Chondrocyte (in vitro differentiated cells): ENCODE results near the gene RPUSD4. TPM values are rescaled to one million over a fixed set of nuclear protein-coding genes. Genes with fewer than 3 reads are reported as not detected.
A peak's percentile ranks its signal among the peaks of the same experiment; 100 is the strongest.

Source experiments
- DNase-seq: peaks from one replicate; pipeline ENCODE4 v3.0.0; 2021; ENCODE audit warnings: mixed read lengths, low spot score
- H3K27ac Mint-ChIP-seq: one replicate; pipeline ENCODE4 v1.8.0; 2021; ENCODE audit warnings: mild to moderate bottlenecking, moderate library complexity, mixed read lengths; ENCODE audit not compliant: unreplicated experiment
- H3K27me3 Mint-ChIP-seq: 2 replicates; pipeline ENCODE4 v1.8.0; 2021; ENCODE audit warnings: low read depth, mixed read lengths
- H3K36me3 Mint-ChIP-seq: 2 replicates; pipeline ENCODE4 v1.8.0; 2021; ENCODE audit warnings: low read depth, mixed read lengths
- H3K4me1 Mint-ChIP-seq: 2 replicates; pipeline ENCODE4 v1.8.0; 2021; ENCODE audit warnings: low read depth, mild to moderate bottlenecking, mixed read lengths
- H3K4me3 Mint-ChIP-seq: one replicate; pipeline ENCODE4 v1.8.0; 2021; ENCODE audit warnings: mild to moderate bottlenecking, moderate library complexity, mixed read lengths; ENCODE audit not compliant: unreplicated experiment
- H3K9me3 Mint-ChIP-seq: 2 replicates; pipeline ENCODE4 v1.8.0; 2021; ENCODE audit warnings: low read depth, mixed read lengths
- total RNA-seq: library from RNA; stranded (reverse); gene quantifications from 3 replicates; pipeline ENCODE4 v1.2.1, GENCODE V29; 2021
- TF ChIP-seq, protein P1 (sequence below): fragments of 200-600 bp; sonication (generic); IDR thresholded peaks from 2 replicates; pipeline ENCODE4 v1.5.0; 2021; ENCODE audit warnings: antibody characterized with exemption, mild to moderate bottlenecking, moderate library complexity

The RPUSD4 gene
- total RNA-seq, 1 donor from 2014 or later = 16.2 TPM

GRCh38 chr11:126153972-126154371 lies 57.5 kb downstream of the RPUSD4 start:
- DNase-seq = no peak
- H3K9me3 Mint-ChIP-seq = peaks cover 8% of the 10 kb centered on the region
- H3K36me3 Mint-ChIP-seq = peaks cover 4% of the 10 kb centered on the region
- peaks cover 23% of the 10 kb centered on the region for H3K4me1 Mint-ChIP-seq
- TF ChIP-seq, protein P1, sequence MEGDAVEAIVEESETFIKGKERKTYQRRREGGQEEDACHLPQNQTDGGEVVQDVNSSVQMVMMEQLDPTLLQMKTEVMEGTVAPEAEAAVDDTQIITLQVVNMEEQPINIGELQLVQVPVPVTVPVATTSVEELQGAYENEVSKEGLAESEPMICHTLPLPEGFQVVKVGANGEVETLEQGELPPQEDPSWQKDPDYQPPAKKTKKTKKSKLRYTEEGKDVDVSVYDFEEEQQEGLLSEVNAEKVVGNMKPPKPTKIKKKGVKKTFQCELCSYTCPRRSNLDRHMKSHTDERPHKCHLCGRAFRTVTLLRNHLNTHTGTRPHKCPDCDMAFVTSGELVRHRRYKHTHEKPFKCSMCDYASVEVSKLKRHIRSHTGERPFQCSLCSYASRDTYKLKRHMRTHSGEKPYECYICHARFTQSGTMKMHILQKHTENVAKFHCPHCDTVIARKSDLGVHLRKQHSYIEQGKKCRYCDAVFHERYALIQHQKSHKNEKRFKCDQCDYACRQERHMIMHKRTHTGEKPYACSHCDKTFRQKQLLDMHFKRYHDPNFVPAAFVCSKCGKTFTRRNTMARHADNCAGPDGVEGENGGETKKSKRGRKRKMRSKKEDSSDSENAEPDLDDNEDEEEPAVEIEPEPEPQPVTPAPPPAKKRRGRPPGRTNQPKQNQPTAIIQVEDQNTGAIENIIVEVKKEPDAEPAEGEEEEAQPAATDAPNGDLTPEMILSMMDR = no peak
- no peak overlapping the region for H3K27ac Mint-ChIP-seq
- H3K27me3 Mint-ChIP-seq = peaks cover 3% of the 10 kb centered on the region
- no peak overlapping the region for H3K4me3 Mint-ChIP-seq

DNA sequence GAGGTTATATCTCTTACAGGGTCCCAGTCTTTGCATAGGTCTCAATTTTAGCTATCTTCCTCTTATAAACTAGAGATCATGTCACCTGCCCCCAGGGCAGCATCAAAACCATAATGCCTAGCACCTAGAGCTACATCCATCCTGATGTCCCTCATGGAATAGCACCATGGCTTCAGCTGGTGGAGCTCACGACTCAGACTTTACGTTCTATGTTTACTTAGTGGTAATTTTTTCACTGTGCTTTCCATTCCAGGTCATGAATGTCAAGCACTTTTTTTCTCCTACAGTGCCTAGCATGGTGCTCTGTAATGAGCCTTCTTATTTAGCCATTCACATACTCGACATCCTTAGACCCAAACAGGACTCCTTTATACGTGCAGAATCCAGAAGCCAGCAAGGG lies 58.4 kb downstream of the RPUSD4 start:
- Mint-ChIP-seq H3K27ac (no peak overlapping the region), H3K36me3 (peaks cover 4% of the 10 kb centered on the region), H3K4me1 (peaks cover 26% of the 10 kb centered on the region), H3K27me3 (peaks cover 3% of the 10 kb centered on the region), H3K9me3 (peaks cover 8% of the 10 kb centered on the region), H3K4me3 (no peak overlapping the region)
- TF ChIP-seq, protein P1 = no peak
- DNase-seq = no peak

DNA sequence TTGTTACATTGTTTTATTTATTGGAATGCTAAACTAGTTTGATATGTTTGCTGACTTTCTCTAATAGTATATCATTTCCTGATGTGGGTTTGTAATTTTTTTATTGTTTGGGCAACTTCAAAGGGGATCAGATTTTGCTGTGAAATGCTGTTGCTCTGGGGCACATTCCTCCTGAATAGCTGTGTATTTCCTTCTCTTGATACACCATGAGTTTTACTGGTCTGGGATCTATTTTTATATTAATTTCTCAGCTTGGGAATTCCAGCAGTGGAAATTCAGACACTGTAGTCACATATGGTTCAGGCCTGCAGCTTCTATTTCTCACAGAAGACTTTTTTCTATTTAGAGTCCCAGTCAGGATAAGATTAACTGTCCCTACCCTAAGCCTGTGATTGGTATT lies 58.9 kb downstream of the RPUSD4 start:
- Mint-ChIP-seq H3K27ac (peak overlapping the region; percentile 64), H3K4me1 (peaks cover 26% of the 10 kb centered on the region), H3K9me3 (peaks cover 8% of the 10 kb centered on the region), H3K4me3 (no peak overlapping the region), H3K27me3 (peaks cover 3% of the 10 kb centered on the region), H3K36me3 (peaks cover 4% of the 10 kb centered on the region)
- DNase-seq = no peak
- TF ChIP-seq, protein P1 = no peak

DNA sequence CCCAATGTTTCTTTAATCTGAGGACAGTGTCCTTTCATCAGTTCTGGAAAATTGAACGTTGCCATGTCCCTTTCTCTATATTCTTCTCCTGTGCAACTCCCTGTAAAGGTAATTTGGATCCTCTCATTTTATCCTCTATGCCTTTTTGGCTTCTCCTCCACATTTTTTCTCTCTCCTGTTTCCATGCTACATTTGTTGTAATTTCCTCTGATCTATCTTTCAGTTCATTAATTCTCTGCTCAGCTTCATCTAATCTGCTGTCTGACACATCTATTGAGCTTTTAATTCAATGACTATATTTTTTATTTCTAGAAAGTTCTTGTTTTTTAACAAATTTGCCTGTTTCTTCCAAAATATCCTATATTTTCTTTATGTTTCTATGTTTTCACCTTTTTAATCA lies 59.3 kb downstream of the RPUSD4 start:
- Mint-ChIP-seq H3K4me1 (peaks cover 26% of the 10 kb centered on the region), H3K27me3 (peaks cover 3% of the 10 kb centered on the region), H3K36me3 (peaks cover 4% of the 10 kb centered on the region), H3K4me3 (no peak overlapping the region), H3K9me3 (peaks cover 8% of the 10 kb centered on the region), H3K27ac (peak overlapping the region; percentile 64)
- TF ChIP-seq, protein P1 = no peak
- DNase-seq = no peak

Other genes with a start within 250 kb of the RPUSD4 start
- gene CDON, start 148.8 kb downstream of the RPUSD4 start, total RNA-seq = 17.6 to 26.8 TPM (median 19.9 TPM) in 3 replicates
- 23.2 to 25.9 TPM (median 24.3 TPM) in 3 replicates for gene FAM118B, start 132 bp upstream of the RPUSD4 start, total RNA-seq
- gene SRPRA, start 57.2 kb upstream of the RPUSD4 start, total RNA-seq = 108 to 144 TPM (median 110 TPM) in 3 replicates
- gene FOXRED1, start 57.5 kb upstream of the RPUSD4 start, total RNA-seq = 19.1 to 32.5 TPM (median 19.3 TPM) in 3 replicates
- gene TIRAP, start 71.4 kb upstream of the RPUSD4 start, total RNA-seq = 8.6 to 10.0 TPM (median 9.8 TPM) in 3 replicates
- gene DCPS, start 92.4 kb upstream of the RPUSD4 start, total RNA-seq = 12.3 to 14.8 TPM (median 12.4 TPM) in 3 replicates
- 30.7 to 75.9 TPM (median 30.9 TPM) in 3 replicates for gene ST3GAL4, start 144.0 kb upstream of the RPUSD4 start, total RNA-seq